NCI-H69 (cell line): ENCODE results near the gene MAP3K15.
A peak's percentile ranks its signal among the peaks of the same experiment; 100 is the strongest.

Source experiments
- DNase-seq: peaks from one replicate; lab custom pipeline; 2025; lab: John Stamatoyannopoulos, UW

The MAP3K15 gene, protein sequence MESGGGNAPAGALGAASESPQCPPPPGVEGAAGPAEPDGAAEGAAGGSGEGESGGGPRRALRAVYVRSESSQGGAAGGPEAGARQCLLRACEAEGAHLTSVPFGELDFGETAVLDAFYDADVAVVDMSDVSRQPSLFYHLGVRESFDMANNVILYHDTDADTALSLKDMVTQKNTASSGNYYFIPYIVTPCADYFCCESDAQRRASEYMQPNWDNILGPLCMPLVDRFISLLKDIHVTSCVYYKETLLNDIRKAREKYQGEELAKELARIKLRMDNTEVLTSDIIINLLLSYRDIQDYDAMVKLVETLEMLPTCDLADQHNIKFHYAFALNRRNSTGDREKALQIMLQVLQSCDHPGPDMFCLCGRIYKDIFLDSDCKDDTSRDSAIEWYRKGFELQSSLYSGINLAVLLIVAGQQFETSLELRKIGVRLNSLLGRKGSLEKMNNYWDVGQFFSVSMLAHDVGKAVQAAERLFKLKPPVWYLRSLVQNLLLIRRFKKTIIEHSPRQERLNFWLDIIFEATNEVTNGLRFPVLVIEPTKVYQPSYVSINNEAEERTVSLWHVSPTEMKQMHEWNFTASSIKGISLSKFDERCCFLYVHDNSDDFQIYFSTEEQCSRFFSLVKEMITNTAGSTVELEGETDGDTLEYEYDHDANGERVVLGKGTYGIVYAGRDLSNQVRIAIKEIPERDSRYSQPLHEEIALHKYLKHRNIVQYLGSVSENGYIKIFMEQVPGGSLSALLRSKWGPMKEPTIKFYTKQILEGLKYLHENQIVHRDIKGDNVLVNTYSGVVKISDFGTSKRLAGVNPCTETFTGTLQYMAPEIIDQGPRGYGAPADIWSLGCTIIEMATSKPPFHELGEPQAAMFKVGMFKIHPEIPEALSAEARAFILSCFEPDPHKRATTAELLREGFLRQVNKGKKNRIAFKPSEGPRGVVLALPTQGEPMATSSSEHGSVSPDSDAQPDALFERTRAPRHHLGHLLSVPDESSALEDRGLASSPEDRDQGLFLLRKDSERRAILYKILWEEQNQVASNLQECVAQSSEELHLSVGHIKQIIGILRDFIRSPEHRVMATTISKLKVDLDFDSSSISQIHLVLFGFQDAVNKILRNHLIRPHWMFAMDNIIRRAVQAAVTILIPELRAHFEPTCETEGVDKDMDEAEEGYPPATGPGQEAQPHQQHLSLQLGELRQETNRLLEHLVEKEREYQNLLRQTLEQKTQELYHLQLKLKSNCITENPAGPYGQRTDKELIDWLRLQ (N-terminal part only)

DNA sequence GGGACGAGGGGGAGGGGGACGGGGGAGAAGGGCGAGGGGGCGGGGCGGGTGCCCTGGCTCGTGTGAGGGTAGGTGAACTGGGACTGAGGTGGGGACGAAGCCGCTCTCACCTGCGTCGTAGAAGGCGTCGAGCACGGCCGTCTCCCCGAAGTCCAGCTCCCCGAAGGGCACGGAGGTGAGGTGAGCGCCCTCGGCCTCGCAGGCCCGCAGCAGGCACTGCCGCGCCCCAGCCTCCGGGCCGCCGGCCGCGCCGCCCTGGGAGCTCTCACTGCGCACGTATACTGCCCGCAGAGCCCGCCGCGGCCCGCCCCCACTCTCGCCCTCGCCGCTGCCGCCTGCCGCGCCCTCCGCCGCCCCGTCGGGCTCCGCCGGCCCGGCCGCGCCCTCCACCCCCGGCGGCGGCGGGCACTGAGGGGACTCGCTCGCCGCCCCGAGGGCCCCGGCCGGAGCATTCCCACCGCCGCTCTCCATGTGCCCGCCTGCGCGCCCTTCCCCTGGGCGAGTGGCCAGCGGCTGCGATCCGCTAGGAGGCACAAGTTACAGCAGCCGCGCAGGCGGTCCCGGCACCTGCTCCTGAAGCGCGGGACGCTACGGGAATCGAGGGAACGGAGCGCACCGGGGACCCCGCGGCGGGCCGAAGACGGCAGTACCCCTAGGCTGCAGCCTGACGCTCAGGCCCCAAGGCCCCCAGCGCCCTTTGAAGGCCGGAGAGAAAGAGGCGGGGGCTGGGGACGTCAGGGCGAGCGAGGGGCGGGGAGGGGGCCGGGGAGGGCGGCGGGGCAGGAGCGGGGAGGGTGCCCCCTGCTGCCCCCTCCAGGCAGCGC is at the start of gene MAP3K15:
Gene MAP3K15, minus strand, starts transcription at position 718 of the 824 bp plus-strand sequence. Its CDS starts 247 bp downstream, at position 471.
- DNase-seq, result peak; percentile 27

DNA sequence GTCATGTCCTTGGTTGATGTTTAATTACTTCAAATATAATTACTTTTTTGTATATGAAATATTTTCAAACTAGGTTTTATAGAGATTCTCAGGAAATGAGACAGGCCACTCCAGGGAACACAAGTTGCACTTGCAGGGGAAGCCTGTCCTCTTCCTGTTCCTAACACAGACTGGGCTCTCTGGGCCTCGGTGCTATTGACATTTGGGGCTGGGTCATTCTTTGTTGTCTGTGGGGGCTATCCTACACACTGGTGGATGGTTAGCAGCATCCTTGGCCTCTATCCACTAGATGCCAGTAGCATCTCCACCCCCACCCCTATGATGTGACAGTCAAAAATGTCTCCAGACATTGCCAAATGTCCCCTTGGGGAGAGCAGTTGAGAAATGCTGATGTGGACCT is 49.3 kb upstream of the MAP3K15 start:
- DNase-seq, result no peak

DNA sequence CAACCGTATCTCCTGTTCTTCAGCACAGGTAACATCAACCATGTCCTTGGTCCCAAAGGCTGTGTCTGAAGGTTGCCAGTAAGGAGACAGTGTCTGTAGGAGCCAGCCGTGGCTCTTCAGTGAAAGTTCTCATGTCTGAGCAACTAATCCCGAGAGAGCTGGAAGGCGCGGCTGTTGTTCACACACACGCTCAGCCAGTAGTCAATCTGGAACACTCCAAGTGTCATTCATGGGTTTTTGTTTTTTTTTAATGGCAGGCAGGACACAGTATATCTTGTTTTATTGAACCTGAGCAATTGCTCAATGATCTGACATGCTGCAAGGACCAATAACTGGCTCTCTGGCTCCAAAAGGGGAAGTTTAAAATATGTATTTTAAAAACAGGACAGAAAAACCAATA is 48.4 kb upstream of the MAP3K15 start:
- DNase-seq, result no peak

DNA sequence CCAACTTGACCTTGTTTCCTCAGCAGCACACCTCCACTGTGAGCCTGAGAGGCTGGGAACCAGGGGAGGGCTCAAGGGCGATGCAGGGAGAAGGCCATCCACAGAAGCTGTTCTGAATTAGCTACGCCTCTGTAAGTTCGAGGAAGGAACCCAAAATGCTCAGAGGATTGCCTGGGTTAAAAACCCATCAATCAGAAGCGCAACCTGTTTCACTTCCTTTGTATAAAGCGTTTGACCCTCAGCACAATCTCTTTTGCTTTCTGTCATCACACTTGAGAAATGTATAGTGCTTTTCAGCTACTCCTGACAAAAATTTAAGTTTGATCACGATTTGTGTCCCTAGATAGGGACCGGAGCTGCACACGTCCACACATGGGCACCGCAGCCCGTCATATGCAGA is 48.0 kb upstream of the MAP3K15 start:
- no peak for DNase-seq

DNA sequence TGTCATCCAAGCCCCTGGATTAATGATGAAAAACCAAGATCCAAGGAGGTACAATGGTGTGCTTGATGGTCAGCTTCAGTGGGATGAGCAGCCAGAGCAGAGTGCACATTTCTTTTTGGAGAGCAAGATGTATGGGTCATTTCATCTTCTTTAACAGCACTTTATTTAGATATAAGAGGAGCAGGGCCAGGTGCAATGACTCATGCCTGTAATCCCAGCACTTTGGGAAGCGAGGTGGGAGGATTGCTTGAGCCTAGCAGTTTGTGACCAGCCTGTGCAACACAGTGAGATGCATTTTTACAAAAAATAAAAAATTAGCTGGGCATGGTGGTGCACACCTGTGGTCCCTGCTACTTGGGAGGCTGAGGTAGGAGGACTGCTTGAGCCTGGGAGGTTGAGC is 45.3 kb upstream of the MAP3K15 start:
- DNase-seq, result no peak

DNA sequence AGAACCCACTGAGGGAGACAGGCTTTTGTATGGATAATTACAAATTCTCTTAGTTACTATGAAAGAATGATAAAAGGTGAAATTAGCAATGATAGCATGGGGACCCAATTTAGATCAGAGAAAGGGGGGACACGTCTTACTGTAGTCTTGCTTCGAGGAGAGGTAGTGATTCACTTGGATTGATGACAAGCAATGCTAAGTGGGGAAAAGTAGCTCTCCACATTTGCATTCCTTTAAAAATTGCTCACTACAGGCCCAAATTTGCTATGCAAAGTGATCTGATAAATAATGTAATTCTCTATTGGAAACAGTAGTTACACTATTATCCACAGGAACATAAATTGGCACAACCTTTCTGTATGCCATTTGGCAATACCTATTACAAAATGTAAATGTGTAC is 42.5 kb upstream of the MAP3K15 start:
- DNase-seq, result no peak

DNA sequence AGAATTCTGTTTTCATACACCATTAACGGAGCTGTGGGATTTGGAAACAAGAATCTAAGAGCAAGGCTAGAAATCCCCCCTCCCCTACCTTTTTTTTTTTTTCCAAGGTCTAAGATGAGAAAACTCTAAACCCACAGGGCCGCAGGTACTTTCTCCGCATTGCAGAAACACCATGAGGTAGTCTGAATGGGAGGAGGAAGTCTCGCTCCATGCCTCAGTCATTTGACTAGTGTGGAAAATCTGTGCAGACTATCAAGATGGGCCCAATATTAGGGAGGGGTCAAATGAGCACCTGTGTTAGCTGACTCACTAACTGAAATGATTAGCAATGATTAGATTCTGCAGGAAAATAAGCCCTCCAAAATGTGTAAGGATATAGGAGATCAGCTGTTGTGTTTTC is 40.9 kb upstream of the MAP3K15 start:
- no peak for DNase-seq

DNA sequence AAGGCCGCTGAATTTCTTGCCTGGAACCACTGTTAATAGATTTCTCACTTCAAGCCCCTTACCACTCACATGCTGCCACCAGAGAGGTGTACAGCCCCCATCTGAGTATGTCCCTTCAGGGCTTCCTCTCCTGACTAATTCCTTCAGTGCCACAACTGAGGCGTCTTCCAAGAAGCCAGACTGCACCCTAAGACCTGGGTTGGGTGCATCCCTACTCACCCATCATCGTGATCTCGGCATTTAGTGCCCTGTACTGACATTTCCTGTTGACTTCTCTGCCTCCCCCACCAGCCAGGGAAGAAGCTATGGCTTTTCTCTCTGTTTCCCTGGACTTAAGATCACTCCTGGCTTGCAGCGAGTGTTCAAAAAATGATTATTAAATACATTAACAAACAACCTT is 40.4 kb upstream of the MAP3K15 start:
- no peak for DNase-seq

DNA sequence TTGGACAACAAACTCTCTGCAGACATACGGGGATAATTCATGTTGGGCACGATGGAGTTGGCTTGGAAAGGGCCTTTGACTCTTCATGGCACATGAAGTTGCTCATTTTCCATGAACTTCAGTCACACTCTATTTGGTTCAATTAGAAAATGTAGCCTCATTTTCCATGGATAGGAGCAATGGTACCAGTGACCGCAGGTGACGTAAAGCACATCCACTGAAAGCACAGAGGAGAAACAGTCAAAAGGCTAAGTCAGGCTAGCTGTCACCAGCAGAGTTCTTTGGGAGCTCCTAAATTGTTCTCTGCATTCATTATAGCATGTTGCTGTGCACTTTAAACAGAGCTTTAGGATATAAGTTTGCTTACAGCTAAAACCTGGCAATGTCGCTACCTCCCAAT is 39.9 kb upstream of the MAP3K15 start:
- DNase-seq, result no peak

DNA sequence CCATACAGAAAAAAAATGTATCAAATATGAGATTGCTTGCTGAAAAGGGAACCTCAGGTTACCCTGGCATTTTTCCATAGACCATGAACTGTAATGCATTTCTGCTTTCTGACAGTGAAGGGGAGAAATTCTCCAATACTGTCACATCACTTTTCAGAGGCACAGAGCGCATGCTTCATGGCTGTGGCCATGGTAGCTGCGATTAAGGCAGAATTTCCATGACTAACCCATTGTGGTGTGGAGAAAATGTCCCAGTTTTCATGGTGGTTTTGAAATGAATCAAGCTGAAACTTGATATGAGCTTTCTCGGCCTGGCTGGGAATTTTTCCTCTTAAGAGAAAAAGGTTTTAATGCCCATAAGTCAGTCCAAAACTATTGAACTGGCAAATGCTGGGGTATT is 39.5 kb upstream of the MAP3K15 start:
- DNase-seq, result no peak

DNA sequence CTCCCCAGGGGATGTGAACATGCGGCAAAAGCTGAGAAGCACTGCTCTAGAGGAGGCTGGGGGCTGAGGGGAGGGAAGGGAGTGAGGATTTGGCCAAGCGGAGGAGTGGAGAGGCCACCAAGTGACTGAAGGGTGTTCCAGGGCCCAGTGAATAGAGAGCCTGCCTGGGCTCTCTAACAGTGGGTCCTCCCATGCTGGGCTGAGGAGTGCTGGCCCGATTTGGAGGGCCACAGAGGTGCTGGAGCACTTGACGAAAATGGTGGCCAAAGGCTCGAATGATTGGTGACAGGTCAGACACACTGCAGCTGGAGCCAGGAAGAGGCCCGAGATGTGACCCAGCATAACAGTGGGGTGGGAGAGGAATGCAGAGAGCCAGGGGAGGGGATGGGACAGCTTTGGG is 37.5 kb upstream of the MAP3K15 start:
- no peak for DNase-seq

DNA sequence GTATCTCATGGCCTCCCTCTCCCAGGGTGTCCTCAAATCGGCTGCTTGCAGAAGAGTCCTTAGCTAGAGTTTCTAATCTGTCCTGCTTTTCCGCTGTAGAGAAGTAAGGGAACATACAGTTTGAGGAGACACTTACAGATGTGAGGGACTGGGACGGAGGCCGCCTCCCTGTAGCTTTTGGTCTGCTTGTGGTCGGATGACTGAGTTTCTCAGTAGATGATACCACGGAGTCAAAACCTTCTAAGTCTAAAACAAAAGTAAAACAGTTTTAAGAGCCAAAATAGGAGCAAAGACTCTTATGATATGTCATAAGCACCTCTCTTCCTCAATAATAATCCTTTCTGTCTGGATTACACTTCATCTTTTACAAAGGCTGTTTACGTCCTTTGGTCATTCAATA is 34.5 kb upstream of the MAP3K15 start:
- no peak for DNase-seq

DNA sequence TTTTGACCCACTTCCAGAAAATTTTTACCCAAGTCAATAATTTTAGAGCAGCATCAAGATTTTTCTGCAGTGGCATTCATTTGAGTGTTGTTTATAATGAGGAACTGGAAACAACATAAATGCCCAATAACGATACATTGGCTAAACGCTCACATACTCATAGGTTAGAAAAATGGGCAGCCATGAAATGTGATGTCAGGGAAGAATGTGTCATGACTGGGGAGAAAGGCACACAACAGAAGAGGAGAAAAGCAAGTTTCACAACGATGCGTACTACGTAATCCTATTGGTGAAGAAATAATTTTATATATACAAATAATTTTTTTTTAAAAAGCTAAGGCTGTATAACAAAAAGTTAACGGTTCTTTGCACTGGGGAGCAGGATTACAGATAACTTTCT is 33.6 kb upstream of the MAP3K15 start:
- no peak for DNase-seq

DNA sequence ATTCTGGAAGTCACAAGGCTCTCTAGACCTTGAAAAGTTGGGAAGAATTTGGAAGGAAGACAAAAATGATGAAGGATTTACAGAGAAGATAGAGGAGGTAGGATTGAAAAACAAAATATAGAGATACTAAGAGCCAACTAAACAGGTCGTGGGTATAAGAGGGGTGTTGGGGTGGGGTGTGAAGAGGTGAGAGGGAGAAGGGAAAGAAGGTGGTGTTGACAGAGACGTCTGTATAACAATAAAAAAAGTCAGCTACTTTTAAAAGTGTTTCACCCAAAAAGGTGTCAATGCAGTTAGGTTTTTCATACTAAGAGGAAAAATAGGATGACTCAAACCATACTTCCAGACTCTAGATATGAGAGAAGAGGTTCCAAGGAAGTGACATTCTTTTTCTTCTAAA is 33.0 kb upstream of the MAP3K15 start:
- no peak for DNase-seq

DNA sequence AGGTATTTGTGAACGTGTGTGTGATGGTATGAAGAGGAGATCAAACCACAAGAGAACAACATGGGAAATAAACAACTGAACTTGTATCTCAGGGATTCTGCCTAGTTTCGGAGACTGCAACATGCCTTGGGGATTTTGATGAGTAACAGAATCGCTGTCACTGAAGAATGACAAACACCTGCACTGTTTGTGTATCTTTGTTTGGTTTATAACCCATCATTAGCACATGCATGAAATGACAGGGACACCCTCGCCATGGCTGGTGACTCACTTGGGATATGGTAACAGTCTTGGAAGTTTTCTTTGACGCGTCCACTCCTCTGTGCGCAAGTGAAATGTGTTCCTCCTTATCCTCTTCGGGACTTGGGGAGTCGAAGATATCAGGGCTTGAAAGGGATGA is 30.3 kb upstream of the MAP3K15 start:
- no peak for DNase-seq

DNA sequence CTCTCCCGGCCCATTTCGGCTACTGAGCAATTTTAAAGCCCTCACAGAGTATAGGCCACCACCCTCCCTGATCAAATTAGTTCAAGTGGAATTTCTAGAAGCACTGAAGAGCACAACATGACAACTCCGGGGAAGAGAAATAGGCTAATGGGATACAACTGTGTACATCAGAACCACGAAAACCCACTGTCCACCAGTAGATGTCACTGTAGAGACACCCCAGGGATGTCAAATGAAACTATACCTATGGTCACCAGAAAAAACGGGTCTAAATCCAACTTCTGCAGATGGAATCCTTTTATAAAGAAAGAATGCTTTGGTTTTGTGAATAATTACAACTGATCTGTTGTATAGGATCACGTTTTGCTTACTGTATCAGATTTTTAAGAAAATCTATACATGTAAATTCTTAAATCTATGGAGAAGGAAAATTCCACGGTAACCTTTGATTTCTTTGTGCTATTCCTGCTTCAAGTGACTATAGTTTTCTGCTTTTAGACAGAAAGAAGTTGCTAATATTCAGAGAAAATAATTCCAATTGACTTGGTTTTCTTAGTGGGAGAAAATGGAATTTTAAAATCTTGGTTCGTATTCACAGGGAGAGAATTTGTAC is 29.5 kb upstream of the MAP3K15 start:
- peak; percentile 30 for DNase-seq

DNA sequence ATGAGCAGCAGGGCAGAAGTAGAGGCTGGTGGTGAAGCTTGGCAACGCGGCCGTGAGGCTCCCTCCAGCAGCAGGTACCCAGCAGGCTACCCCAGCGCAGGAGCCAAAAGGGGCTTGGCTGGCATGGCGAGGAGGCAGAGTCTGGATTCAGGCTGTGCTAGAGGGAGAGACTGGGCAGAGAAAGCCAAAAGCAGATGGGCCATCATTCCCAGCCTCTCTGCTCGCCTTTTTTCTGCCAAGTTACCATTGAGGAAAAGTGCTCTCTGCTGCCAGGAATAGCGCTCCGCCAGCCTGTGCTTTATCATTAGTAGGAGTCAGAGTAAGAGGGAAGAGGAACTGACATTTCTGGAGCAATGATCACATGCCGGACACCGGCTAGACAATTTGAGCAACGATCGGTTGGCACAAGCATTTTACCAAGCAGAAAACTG is 28.7 kb upstream of the MAP3K15 start:
- DNase-seq, result no peak

DNA sequence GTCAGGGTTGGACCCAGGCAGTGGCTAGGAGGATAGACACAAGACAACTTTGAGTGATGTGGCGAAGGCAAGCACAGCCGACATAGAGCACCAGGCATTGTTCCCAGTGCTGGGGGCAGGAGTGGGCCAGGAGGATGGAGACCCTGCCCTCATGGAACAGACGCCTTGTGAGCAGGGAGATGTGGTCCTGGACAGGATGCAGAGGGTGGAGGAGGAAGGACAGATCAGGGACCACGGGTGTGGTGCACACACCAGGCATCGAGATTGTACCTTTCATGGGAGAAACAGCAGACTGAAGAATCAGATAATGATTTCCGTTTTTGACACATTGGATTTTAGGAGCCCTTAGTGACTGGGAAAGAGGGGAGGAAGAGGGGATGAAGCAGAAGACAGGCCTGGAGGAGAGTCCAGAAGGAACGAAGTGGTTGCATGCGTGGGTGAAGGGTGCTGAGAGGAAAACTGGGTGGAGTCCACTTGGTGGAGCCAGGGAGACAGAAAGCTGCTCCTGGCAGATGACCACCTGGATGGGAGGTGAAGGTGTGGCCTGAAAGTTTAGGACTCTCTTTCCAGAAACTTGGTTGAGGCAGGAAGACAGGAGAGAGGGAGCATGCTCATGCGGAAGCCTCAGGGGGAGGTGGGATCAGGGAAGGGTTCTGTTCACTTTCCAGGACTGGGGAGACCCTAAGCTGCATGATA is 27.9 kb upstream of the MAP3K15 start:
- no peak for DNase-seq

DNA sequence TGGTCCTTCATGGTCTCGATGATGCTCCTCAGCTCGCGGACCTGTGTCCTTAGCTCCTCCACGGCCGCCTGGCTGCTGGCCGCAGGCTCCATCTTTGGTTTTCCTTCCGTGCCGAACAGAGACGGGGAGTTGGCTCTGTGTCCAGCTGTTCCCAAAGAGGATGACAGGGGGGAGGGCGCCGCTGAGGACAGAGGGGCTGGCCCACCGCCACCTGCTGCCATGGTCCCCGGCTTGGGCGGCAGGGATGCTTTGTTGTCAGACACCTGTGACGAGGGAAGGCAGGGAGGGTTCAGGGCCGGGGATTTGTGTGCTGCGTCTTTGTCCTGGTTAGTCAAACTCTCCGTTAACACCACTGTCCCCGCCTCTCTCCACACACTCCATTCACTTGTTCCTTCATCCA is 26.6 kb upstream of the MAP3K15 start:
- no peak for DNase-seq

DNA sequence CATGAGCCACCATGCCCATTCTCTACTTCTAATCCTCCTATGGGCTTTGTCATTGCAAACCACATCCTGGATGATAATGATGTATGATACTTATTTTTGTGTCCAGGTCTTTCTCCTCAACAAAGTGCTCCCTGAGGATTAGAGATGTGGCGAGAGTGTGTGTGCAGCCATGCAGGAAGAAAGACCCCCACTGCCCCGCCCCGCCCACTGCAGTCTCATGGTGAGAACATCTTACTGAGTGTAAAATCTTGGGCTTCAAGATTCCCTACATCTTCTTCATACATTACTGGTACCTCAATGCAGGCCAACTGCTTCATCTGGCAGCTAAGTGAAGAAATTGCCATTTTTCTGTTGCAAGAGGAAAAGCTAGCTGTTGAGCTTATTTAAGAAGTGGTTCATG is 25.9 kb upstream of the MAP3K15 start:
- DNase-seq, result no peak

DNA sequence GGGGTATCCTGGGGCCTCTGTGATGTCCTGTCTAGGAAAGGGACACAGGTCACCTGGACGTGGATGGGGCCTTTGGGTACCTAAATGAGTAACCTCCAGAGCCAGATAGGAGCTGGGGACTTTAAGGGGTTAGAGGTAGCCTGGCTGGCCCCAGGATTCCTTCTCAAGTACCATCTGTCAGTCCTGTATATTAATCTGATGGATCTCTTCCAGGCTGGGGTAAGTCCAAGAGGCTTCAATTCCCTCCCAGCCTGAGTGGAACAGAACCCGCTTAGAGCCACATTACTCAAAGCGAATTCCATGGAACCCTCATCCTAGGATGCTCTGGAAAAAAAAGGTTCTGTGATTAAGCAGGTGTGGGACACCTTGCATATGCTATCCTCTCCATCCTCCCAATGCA is 24.8 kb upstream of the MAP3K15 start:
- no peak for DNase-seq
